ENCODE results near the gene RHEB.

The RHEB gene

DNA sequence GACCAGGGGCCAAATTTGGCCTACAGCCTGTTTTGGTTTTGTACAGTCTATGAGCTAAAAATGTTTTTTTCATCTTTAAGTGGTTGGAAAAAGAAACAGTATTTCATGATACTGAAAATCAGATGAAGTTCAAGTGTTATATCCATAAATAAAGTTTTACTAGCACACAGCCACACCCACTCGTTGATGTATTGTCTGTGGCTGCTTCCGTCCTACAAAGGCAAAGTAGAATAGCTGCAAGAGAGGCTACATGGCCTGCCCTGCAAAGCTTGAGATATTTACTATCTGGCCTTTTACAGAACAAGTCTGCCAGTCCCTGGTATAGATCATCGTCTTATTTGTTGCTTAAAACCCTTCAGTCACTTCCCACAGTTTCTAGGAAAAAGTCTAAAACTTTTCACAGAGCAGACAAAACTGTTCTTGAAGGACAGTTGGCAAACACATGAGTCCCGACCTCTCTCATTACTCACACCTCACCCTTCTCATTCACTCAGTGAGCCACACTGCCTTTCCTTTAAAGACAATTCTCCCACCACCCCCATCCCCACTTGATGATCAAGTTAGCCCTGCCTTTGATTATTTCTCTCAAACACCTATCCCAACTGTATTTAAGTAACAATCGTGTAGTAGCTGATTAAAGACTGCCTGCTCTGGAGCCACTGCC is 9.9 kb downstream of the RHEB start:
- Histone ChIP-seq H3K4me1 (ENCODE audit: control insufficient read depth, low read length) (peaks cover 12% of the 10 kb centered on the region; the same call in 1 of the 2 replicates), H3K27ac (ENCODE audit: low read depth, low read length) (no peak overlapping the region), H3K79me2 (ENCODE audit: control insufficient read depth, low read length) (peaks cover 100% of the 10 kb centered on the region), H3F3A (ENCODE audit: control insufficient read depth, insufficient read depth) (no peaks in the 10 kb centered on the region), H3K4me2 (ENCODE audit: low read length) (no peak overlapping the region), H4K20me1 (ENCODE audit: control insufficient read depth, insufficient read depth, low read depth, low read length) (peaks cover 76% of the 10 kb centered on the region), H3K9me2 (replicated peaks; ENCODE audit: control insufficient read depth, low read length) (no peaks in the 10 kb centered on the region), H3K4me3 (ENCODE audit: low read length) (no peak overlapping the region), H3K36me3 (ENCODE audit: control insufficient read depth, low read length) (peaks cover 28% of the 10 kb centered on the region), H3K27me3 (ENCODE audit: control insufficient read depth, low read length) (no peaks in the 10 kb centered on the region), H3K9me3 (ENCODE audit: control insufficient read depth, insufficient read depth, low read length) (no peaks in the 10 kb centered on the region)
- TF ChIP-seq, protein P1, sequence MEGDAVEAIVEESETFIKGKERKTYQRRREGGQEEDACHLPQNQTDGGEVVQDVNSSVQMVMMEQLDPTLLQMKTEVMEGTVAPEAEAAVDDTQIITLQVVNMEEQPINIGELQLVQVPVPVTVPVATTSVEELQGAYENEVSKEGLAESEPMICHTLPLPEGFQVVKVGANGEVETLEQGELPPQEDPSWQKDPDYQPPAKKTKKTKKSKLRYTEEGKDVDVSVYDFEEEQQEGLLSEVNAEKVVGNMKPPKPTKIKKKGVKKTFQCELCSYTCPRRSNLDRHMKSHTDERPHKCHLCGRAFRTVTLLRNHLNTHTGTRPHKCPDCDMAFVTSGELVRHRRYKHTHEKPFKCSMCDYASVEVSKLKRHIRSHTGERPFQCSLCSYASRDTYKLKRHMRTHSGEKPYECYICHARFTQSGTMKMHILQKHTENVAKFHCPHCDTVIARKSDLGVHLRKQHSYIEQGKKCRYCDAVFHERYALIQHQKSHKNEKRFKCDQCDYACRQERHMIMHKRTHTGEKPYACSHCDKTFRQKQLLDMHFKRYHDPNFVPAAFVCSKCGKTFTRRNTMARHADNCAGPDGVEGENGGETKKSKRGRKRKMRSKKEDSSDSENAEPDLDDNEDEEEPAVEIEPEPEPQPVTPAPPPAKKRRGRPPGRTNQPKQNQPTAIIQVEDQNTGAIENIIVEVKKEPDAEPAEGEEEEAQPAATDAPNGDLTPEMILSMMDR (IDR thresholded peaks at IDR 0.05; ENCODE audit: low read depth, low read length, poor library complexity, severe bottlenecking) = no peak
- TF ChIP-seq EZH2phosphoT487 (IDR thresholded peaks at IDR 0.05; ENCODE audit: borderline replicate concordance, low read length) = no peak

DNA sequence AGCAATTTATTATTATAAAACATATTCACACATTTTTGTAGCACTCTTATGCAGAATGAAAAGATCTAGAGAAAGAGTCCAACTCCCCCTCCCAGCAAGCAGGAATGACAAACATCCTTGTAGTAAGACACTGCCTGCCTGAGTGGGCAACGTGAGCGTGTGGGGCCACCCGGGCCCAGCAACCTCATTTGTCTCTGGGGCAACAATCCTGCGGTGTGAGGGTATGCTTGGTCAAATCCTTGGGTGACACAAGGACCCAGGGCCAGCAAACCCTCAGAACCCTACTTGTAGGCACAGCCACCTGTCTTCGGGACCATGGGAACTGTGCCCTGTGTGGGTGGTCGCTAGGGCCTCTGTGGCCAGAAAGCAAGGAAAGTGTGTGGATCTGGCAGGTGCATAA is 10.7 kb downstream of the RHEB start:
- peaks cover 100% of the 10 kb centered on the region for H3K79me2 ChIP-seq (ENCODE audit: control insufficient read depth, low read length)
- no peak overlapping the region for H3K4me3 ChIP-seq (ENCODE audit: low read length)
- no peak overlapping the region for H3K27ac ChIP-seq (ENCODE audit: low read depth, low read length)
- H3K27me3 ChIP-seq (ENCODE audit: control insufficient read depth, low read length) = no peaks in the 10 kb centered on the region
- no peak overlapping the region for H3K4me2 ChIP-seq (ENCODE audit: low read length)
- H3K9me2 ChIP-seq (replicated peaks; ENCODE audit: control insufficient read depth, low read length) = no peaks in the 10 kb centered on the region
- TF ChIP-seq, protein P1 (IDR thresholded peaks at IDR 0.05; ENCODE audit: low read depth, low read length, poor library complexity, severe bottlenecking) = no peak
- no peak for TF ChIP-seq EZH2phosphoT487 (IDR thresholded peaks at IDR 0.05; ENCODE audit: borderline replicate concordance, low read length)
- no peaks in the 10 kb centered on the region for H3K9me3 ChIP-seq (ENCODE audit: control insufficient read depth, insufficient read depth, low read length)
- peaks cover 12% of the 10 kb centered on the region; the same call in 1 of the 2 replicates for H3K4me1 ChIP-seq (ENCODE audit: control insufficient read depth, low read length)
- H4K20me1 ChIP-seq (ENCODE audit: control insufficient read depth, insufficient read depth, low read depth, low read length) = peaks cover 75% of the 10 kb centered on the region
- H3K36me3 ChIP-seq (ENCODE audit: control insufficient read depth, low read length) = peaks cover 23% of the 10 kb centered on the region
- no peaks in the 10 kb centered on the region for H3F3A ChIP-seq (ENCODE audit: control insufficient read depth, insufficient read depth)

- Histone ChIP-seq H3K79me2 (ENCODE audit: control insufficient read depth, low read length) (peaks cover 100% of the 10 kb centered on the region), H3K4me3 (ENCODE audit: low read length) (no peak overlapping the region), H3K36me3 (ENCODE audit: control insufficient read depth, low read length) (peaks cover 20% of the 10 kb centered on the region), H3K4me2 (ENCODE audit: low read length) (no peak overlapping the region), H3K9me3 (ENCODE audit: control insufficient read depth, insufficient read depth, low read length) (no peaks in the 10 kb centered on the region), H3K27ac (ENCODE audit: low read depth, low read length) (no peak overlapping the region), H3K4me1 (ENCODE audit: control insufficient read depth, low read length) (peaks cover 9% of the 10 kb centered on the region; the same call in 1 of the 2 replicates), H3K27me3 (ENCODE audit: control insufficient read depth, low read length) (no peaks in the 10 kb centered on the region), H3K9me2 (replicated peaks; ENCODE audit: control insufficient read depth, low read length) (no peaks in the 10 kb centered on the region), H3F3A (ENCODE audit: control insufficient read depth, insufficient read depth) (no peaks in the 10 kb centered on the region), H4K20me1 (ENCODE audit: control insufficient read depth, insufficient read depth, low read depth, low read length) (peaks cover 65% of the 10 kb centered on the region)
- TF ChIP-seq, protein P1 (IDR thresholded peaks at IDR 0.05; ENCODE audit: low read depth, low read length, poor library complexity, severe bottlenecking) = no peak
- no peak for TF ChIP-seq EZH2phosphoT487 (IDR thresholded peaks at IDR 0.05; ENCODE audit: borderline replicate concordance, low read length)
Measured at GRCh38 chr7:151507806-151508205, 11.9 kb downstream of the RHEB start.
